HEK293T (cell line): ENCODE measurements around the gene TMEM125.

Source experiments
- LEF1 ChIP-seq: fragments of 450-650 bp; IDR thresholded peaks from 2 replicates; pipeline ENCODE4 v1.6.1; 2017; ENCODE audit warnings: mild to moderate bottlenecking, borderline replicate concordance
- TARDBP ChIP-seq: fragments of 450-650 bp; IDR thresholded peaks from 2 replicates; pipeline ENCODE4 v1.6.1; 2016

DNA sequence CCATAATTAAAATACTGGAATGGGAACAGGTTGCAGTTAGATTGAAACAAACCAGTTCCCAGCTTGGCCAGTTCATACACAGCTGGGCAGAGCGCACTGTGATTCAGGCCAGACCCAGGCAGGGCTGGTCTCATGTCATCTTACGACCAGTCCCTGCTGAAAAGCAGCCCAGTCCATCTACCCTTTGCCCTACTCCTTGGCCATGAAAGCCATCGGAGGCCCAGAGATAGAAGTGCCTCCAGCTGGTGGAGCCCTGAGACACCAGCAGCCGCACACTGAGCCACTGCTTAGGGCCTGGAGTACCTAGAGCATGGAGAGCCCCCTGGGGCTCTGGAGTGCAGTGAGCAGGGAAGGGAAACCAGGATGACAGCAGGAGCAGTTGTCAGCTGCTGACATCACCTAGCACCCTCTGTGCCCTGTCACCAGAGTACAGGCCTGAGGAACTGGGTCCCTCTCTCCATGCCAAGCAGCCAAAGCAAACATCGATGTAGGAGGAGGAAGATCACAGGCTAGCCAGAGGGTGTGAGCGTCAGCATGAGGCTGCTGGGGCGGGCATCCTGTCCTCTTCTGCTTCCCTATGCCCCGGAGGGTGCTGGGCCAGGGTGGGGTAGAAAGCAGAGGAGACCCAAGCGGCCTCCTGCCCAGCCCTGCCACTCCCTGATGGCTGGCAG is 34.2 kb upstream of the TMEM125 start:
- TF ChIP-seq LEF1 (no peak), TARDBP (no peak)
